ENCODE measurements around the gene ATP11B.

GRCh38 chr3:182967218-182968204 is 174.2 kb downstream of the ATP11B start:
- TF ChIP-seq POLR2A (IDR thresholded peaks at IDR 0.05): no peak
- TF ChIP-seq CTCF (IDR thresholded peaks at IDR 0.05): no peak
